DND-41 (cell line): ENCODE data around the gene RNF213.

Experiments
- EZH2 ChIP-seq: IDR thresholded peaks from 3 replicates; pipeline ENCODE4 v1.6.1; 2012; ENCODE audit warnings: borderline replicate concordance, low read depth, mild to moderate bottlenecking, moderate library complexity, low read length, inconsistent platforms; ENCODE audit not compliant: severe bottlenecking
- TF ChIP-seq, protein P1 (sequence below): IDR thresholded peaks from 2 replicates; pipeline ENCODE4 v1.5.1; 2012; ENCODE audit warnings: borderline replicate concordance, low read length, moderate library complexity, mild to moderate bottlenecking; ENCODE audit not compliant: poor library complexity, severe bottlenecking; ENCODE audit errors: extremely low read depth

DNA sequence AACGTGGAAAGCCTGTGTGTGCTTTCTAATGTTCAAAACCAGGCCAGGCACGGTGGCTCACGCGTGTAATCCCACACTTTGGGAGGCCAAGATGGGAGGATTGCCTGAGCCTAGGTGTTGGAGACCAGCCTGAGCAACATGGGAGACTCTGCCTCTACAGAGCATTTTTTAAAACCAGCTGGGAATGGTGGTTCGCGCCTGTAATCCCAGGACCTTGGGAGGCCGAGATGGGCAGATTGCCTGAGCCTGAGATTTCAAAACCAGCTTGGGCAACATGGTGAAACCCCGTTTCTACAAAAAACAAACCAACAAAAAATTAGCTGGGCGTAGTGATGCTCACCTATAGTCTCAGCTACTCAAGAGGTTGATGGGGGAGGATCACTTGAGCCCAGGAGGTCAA, 26.4 kb downstream of the RNF213 start:
- TF ChIP-seq, protein P1, sequence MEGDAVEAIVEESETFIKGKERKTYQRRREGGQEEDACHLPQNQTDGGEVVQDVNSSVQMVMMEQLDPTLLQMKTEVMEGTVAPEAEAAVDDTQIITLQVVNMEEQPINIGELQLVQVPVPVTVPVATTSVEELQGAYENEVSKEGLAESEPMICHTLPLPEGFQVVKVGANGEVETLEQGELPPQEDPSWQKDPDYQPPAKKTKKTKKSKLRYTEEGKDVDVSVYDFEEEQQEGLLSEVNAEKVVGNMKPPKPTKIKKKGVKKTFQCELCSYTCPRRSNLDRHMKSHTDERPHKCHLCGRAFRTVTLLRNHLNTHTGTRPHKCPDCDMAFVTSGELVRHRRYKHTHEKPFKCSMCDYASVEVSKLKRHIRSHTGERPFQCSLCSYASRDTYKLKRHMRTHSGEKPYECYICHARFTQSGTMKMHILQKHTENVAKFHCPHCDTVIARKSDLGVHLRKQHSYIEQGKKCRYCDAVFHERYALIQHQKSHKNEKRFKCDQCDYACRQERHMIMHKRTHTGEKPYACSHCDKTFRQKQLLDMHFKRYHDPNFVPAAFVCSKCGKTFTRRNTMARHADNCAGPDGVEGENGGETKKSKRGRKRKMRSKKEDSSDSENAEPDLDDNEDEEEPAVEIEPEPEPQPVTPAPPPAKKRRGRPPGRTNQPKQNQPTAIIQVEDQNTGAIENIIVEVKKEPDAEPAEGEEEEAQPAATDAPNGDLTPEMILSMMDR = no peak
- TF ChIP-seq EZH2 = no peak
